Chondrocyte (in vitro differentiated cells): ENCODE data around the gene ANKRD53. TPM values are rescaled to one million over a fixed set of nuclear protein-coding genes. Genes with fewer than 3 reads are reported as not detected.

Experiments used
- DNase-seq: peaks from one replicate; pipeline ENCODE4 v3.0.0; 2021; ENCODE audit warnings: mixed read lengths, low spot score
- H3K27ac Mint-ChIP-seq: one replicate; pipeline ENCODE4 v1.8.0; 2021; ENCODE audit warnings: mild to moderate bottlenecking, moderate library complexity, mixed read lengths; ENCODE audit not compliant: unreplicated experiment
- H3K27me3 Mint-ChIP-seq: 2 replicates; pipeline ENCODE4 v1.8.0; 2021; ENCODE audit warnings: low read depth, mixed read lengths
- H3K36me3 Mint-ChIP-seq: 2 replicates; pipeline ENCODE4 v1.8.0; 2021; ENCODE audit warnings: low read depth, mixed read lengths
- H3K4me1 Mint-ChIP-seq: 2 replicates; pipeline ENCODE4 v1.8.0; 2021; ENCODE audit warnings: low read depth, mild to moderate bottlenecking, mixed read lengths
- H3K4me3 Mint-ChIP-seq: one replicate; pipeline ENCODE4 v1.8.0; 2021; ENCODE audit warnings: mild to moderate bottlenecking, moderate library complexity, mixed read lengths; ENCODE audit not compliant: unreplicated experiment
- H3K9me3 Mint-ChIP-seq: 2 replicates; pipeline ENCODE4 v1.8.0; 2021; ENCODE audit warnings: low read depth, mixed read lengths
- total RNA-seq: library from RNA; stranded (reverse); gene quantifications from 3 replicates; pipeline ENCODE4 v1.2.1, GENCODE V29; 2021
- TF ChIP-seq, protein P1 (sequence below): fragments of 200-600 bp; sonication (generic); IDR thresholded peaks from 2 replicates; pipeline ENCODE4 v1.5.0; 2021; ENCODE audit warnings: antibody characterized with exemption, mild to moderate bottlenecking, moderate library complexity

The ANKRD53 gene
- total RNA-seq, 1 donor from 2014 or later: 1.8 TPM

GRCh38 chr2:70988726-70989648 is 10.6 kb downstream of the ANKRD53 start:
- H3K4me3 Mint-ChIP-seq: no peak overlapping the region
- H3K27ac Mint-ChIP-seq: no peak overlapping the region
- peaks cover 27% of the 10 kb centered on the region for H3K36me3 Mint-ChIP-seq
- H3K4me1 Mint-ChIP-seq: peaks cover 18% of the 10 kb centered on the region
- TF ChIP-seq, protein P1, sequence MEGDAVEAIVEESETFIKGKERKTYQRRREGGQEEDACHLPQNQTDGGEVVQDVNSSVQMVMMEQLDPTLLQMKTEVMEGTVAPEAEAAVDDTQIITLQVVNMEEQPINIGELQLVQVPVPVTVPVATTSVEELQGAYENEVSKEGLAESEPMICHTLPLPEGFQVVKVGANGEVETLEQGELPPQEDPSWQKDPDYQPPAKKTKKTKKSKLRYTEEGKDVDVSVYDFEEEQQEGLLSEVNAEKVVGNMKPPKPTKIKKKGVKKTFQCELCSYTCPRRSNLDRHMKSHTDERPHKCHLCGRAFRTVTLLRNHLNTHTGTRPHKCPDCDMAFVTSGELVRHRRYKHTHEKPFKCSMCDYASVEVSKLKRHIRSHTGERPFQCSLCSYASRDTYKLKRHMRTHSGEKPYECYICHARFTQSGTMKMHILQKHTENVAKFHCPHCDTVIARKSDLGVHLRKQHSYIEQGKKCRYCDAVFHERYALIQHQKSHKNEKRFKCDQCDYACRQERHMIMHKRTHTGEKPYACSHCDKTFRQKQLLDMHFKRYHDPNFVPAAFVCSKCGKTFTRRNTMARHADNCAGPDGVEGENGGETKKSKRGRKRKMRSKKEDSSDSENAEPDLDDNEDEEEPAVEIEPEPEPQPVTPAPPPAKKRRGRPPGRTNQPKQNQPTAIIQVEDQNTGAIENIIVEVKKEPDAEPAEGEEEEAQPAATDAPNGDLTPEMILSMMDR: no peak
- DNase-seq: no peak
- no peaks in the 10 kb centered on the region for H3K27me3 Mint-ChIP-seq
- no peaks in the 10 kb centered on the region for H3K9me3 Mint-ChIP-seq

DNA sequence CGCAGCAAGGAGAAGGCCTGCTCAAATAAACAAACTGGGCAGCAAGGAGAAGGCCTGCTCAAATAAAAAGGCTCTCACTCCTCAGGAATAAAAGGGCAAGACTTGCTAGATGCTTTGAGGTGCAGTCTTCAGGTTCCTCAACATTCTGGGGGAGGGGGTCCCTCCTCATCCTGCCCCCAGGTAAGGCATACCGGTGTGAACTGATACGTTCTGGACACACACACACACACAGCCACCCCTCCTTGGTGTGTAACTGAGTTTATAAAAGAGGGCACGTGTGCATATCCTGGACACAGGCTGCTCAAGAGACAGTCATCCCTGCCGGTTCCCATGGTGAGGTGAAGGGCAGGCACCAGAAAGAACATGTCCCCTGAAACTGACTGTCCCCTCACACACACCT is 11.8 kb downstream of the ANKRD53 start:
- peaks cover 22% of the 10 kb centered on the region for H3K4me1 Mint-ChIP-seq

GRCh38 chr2:70991142-70991541 is 12.7 kb downstream of the ANKRD53 start:
- Mint-ChIP-seq H3K4me3 (no peak overlapping the region), H3K27me3 (peaks cover 2% of the 10 kb centered on the region), H3K9me3 (no peaks in the 10 kb centered on the region), H3K4me1 (peaks cover 26% of the 10 kb centered on the region), H3K36me3 (peaks cover 23% of the 10 kb centered on the region), H3K27ac (no peak overlapping the region)
- TF ChIP-seq, protein P1: no peak
- DNase-seq: no peak

More for the DNA sequence above, 11.8 kb downstream of the ANKRD53 start:
- no peaks in the 10 kb centered on the region for H3K27me3 Mint-ChIP-seq
- TF ChIP-seq, protein P1: no peak
- no peak overlapping the region for H3K4me3 Mint-ChIP-seq
- DNase-seq: no peak
- no peak overlapping the region for H3K27ac Mint-ChIP-seq
- H3K36me3 Mint-ChIP-seq: peaks cover 27% of the 10 kb centered on the region
- H3K9me3 Mint-ChIP-seq: no peaks in the 10 kb centered on the region

GRCh38 chr2:70991742-70992141 is 13.3 kb downstream of the ANKRD53 start:
- peak; percentile 53 for DNase-seq
- H3K9me3 Mint-ChIP-seq: no peaks in the 10 kb centered on the region
- TF ChIP-seq, protein P1: no peak
- H3K4me3 Mint-ChIP-seq: no peak overlapping the region
- H3K27me3 Mint-ChIP-seq: peaks cover 2% of the 10 kb centered on the region
- peaks cover 26% of the 10 kb centered on the region for H3K4me1 Mint-ChIP-seq
- peaks cover 17% of the 10 kb centered on the region for H3K36me3 Mint-ChIP-seq
- H3K27ac Mint-ChIP-seq: no peak overlapping the region

- peak; percentile 36 for DNase-seq
- Mint-ChIP-seq H3K9me3 (no peaks in the 10 kb centered on the region), H3K36me3 (peaks cover 13% of the 10 kb centered on the region), H3K27me3 (peaks cover 2% of the 10 kb centered on the region), H3K27ac (peak overlapping the region; percentile 18), H3K4me1 (peaks cover 26% of the 10 kb centered on the region), H3K4me3 (peak overlapping the region; percentile 96)
- TF ChIP-seq, protein P1: no peak
Observed at GRCh38 chr2:70992945-70993853, 14.8 kb downstream of the ANKRD53 start.
